Measurements from ENCODE around the gene LSAMP. TPM values are rescaled to one million over a fixed set of nuclear protein-coding genes. Genes with fewer than 3 reads are reported as not detected.

Gene LSAMP
- total and polyA plus RNA-seq, 2 donors = 0.71 to 1.5 TPM

DNA sequence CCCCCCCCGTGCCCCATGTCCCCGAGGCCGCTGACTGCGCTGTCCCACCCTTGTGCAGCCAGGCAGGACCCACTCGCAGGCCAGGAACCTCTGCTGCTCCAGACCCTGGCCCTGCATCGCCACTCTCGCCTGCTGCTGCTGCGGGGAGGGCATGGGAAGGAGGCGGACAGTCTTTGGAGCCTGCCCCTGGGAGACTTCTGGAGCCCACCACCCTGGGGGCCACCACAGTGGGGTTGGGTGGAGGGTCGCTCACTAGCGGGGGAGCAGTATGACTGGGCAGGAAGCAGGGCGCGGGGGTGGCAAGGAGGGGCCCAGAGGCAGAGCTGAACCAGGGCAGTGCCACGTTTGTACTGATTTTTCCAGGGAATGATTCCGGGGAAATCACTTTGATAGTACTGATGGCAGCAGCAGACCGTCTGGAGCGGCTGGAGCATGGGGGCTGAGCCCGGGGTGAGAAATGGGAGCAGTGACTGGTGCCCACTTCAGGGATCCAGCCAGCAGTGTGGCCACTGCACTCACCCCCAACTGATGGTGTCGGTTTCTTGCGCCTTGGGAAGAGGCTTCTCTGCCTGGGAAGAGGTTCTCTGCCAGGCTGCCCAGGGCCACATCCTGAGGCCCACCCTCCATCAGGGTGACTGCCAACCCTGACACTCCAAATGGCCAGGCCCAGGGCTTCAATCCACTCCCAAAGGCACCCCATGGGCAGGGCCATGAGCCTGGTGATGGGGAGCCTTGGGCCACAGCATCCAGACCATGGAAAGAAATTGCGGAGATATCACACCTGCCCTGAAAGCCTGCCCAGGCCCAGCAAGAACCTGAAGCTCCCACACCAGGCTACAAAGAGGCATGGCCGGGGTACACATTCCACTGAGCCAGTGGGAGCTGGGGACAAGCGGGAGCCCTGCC lies 53.7 kb downstream of the LSAMP start:
- no peak for DNase-seq (ENCODE audit: low read depth in 6 of 9, low spot score in 9 of 9)
- no peaks in the 10 kb centered on the region for H3K4me1 ChIP-seq (ENCODE audit: control insufficient read depth in 2 of 2, insufficient read depth in 2 of 2, low read length in 2 of 2)
- H3K27me3 ChIP-seq (ENCODE audit: control insufficient read depth in 2 of 2, insufficient read depth in 1 of 2, low read length in 1 of 2) = no peaks in the 10 kb centered on the region
- no peak overlapping the region for H3K4me3 ChIP-seq (ENCODE audit: low read length in 2 of 2)
- no peaks in the 10 kb centered on the region for H3K36me3 ChIP-seq (ENCODE audit: control insufficient read depth in 2 of 2, insufficient read depth in 2 of 2, low read length in 1 of 2)
- H3K27ac ChIP-seq (ENCODE audit: low read depth in 1 of 2, low read length in 1 of 2) = no peak overlapping the region
- peaks cover 0 to 23% of the 10 kb centered on the region in 2 donors for H3K9me3 ChIP-seq (ENCODE audit: control insufficient read depth in 2 of 2, insufficient read depth in 1 of 2, low read length in 1 of 2)
- WGBS = 94% methylated on average over 23 of the region's 23 CpGs

DNA sequence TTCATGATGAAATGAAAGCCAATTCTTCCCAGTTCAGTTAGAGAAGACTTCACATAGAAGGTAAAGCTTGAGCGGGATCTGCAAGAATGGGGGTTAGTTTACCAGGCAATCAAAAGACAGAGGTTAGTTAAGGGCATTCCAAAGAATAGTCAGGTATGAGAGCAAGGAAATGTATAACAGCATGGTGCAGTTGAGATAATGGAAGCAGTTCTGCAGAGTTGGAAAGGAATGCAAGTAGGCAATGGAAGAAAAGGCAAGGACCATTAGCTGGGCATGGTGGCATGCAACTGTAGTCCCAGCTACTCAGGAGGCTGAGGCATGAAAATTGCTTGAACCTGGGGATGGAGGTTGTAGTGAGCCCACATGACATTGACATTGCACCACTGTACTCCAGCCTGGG lies 55.0 kb downstream of the LSAMP start:
- no peaks in the 10 kb centered on the region for H3K27me3 ChIP-seq (ENCODE audit: control insufficient read depth in 2 of 2, insufficient read depth in 1 of 2, low read length in 1 of 2)
- H3K9me3 ChIP-seq (ENCODE audit: control insufficient read depth in 2 of 2, insufficient read depth in 1 of 2, low read length in 1 of 2) = peaks cover 0 to 23% of the 10 kb centered on the region in 2 donors
- H3K36me3 ChIP-seq (ENCODE audit: control insufficient read depth in 2 of 2, insufficient read depth in 2 of 2, low read length in 1 of 2) = no peaks in the 10 kb centered on the region
- no peak overlapping the region for H3K4me3 ChIP-seq (ENCODE audit: low read length in 2 of 2)
- no peak overlapping the region for H3K27ac ChIP-seq (ENCODE audit: low read depth in 1 of 2, low read length in 1 of 2)
- DNase-seq (ENCODE audit: low read depth in 6 of 9, low spot score in 9 of 9) = no peak
- no peaks in the 10 kb centered on the region for H3K4me1 ChIP-seq (ENCODE audit: control insufficient read depth in 2 of 2, insufficient read depth in 2 of 2, low read length in 2 of 2)
- WGBS = 98% methylated on average over 1 of the region's 1 CpG

DNA sequence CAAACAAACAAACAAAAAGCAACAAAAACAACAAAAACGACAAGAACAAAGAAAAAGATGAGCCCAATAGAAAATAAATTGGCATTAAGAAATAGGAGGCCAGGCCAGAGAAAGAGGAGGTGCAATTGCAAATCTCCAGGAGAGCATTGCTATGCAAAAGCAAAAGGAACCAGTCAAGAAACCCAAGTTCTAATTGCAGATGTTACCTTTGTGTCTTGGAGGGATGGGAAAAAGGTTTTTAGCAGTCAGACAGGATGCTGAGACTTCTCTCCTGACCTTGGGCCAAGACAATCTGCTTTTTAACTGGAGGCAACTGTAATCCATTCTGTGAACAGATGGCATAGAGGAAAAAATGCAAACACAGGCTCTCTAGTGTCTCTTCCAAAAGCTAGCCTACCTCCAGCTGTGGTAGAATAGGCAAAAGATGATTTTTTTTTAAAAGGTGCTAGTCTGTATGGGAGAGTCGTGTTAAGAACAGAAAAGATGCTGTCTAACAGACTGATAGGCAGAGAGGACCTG lies 56.4 kb downstream of the LSAMP start:
- no peak overlapping the region for H3K4me3 ChIP-seq (ENCODE audit: low read length in 2 of 2)
- no peaks in the 10 kb centered on the region for H3K4me1 ChIP-seq (ENCODE audit: control insufficient read depth in 2 of 2, insufficient read depth in 2 of 2, low read length in 2 of 2)
- H3K27ac ChIP-seq (ENCODE audit: low read depth in 1 of 2, low read length in 1 of 2) = no peak overlapping the region
- peaks cover 0 to 23% of the 10 kb centered on the region in 2 donors for H3K9me3 ChIP-seq (ENCODE audit: control insufficient read depth in 2 of 2, insufficient read depth in 1 of 2, low read length in 1 of 2)
- H3K36me3 ChIP-seq (ENCODE audit: control insufficient read depth in 2 of 2, insufficient read depth in 2 of 2, low read length in 1 of 2) = no peaks in the 10 kb centered on the region
- no peaks in the 10 kb centered on the region for H3K27me3 ChIP-seq (ENCODE audit: control insufficient read depth in 2 of 2, insufficient read depth in 1 of 2, low read length in 1 of 2)
- WGBS = 31% methylated on average over 2 of the region's 2 CpGs
- DNase-seq (ENCODE audit: low read depth in 6 of 9, low spot score in 9 of 9) = no peak

DNA sequence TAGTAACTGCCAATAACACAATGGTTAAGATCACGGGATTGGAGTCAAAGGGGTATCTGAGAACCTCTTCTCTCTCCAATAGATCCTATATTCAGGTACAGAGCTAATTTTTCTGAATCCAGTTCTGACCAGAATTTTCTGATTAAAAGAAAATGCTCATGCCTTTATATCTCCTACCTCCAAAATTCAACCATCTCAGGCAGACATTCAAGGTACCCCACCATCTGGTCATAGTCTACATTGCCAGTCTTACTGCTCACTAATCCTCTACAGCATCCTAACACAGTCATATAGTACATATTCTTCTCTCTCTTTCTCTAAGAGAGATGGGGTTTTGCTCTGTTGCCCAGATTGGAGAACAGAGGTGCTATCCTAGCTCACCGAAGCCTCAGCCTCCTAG lies 59.1 kb downstream of the LSAMP start:
- 83% methylated on average over 2 of the region's 2 CpGs for WGBS
- DNase-seq (ENCODE audit: low read depth in 6 of 9, low spot score in 9 of 9) = no peak
- Histone ChIP-seq H3K27me3 (ENCODE audit: control insufficient read depth in 2 of 2, insufficient read depth in 1 of 2, low read length in 1 of 2) (no peaks in the 10 kb centered on the region), H3K4me1 (ENCODE audit: control insufficient read depth in 2 of 2, insufficient read depth in 2 of 2, low read length in 2 of 2) (no peaks in the 10 kb centered on the region), H3K27ac (ENCODE audit: low read depth in 1 of 2, low read length in 1 of 2) (no peak overlapping the region), H3K9me3 (ENCODE audit: control insufficient read depth in 2 of 2, insufficient read depth in 1 of 2, low read length in 1 of 2) (peaks cover 0 to under 1% of the 10 kb centered on the region in 2 donors), H3K4me3 (ENCODE audit: low read length in 2 of 2) (no peak overlapping the region), H3K36me3 (ENCODE audit: control insufficient read depth in 2 of 2, insufficient read depth in 2 of 2, low read length in 1 of 2) (no peaks in the 10 kb centered on the region)

DNA sequence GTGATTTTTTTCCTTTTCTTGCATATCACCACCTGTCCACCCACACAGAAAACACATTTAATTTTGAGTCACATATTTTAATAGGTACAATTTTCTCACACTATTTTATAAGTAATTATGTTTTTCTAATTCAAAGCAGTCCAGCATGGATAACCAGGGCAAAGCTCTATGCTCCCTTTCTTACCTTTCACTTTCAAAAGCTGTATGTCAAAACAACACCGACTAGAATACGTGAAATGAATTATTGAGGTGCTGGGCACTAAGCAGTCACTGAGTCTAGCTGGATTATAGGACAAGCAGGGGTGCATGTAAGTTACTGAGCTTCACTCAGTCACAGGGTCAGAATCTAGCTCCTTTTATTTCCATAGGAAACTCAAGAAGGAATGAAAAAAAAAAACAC lies 60.6 kb downstream of the LSAMP start:
- no peak overlapping the region for H3K4me3 ChIP-seq (ENCODE audit: low read length in 2 of 2)
- no peak for DNase-seq (ENCODE audit: low read depth in 6 of 9, low spot score in 9 of 9)

DNA sequence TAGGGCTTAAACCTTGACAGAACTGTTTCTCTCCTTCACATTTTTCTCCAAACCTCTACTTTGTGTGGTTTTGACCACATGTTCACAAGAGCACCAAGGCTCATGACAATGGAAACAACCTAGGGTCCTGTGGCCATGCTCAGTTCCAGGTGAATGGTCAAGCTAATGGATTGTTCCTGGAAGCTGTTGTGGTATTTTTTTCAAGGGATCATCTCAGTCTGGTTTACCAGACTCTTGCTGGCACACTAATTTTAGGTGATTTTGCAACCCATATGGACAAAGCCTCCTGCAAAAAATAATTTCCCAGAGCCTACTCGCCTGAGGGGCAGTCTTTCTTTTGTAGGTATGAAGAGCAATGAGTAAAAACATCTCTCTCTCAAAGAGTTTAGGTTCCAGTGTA lies 67.2 kb downstream of the LSAMP start:
- Histone ChIP-seq H3K27me3 (ENCODE audit: control insufficient read depth in 2 of 2, insufficient read depth in 1 of 2, low read length in 1 of 2) (no peaks in the 10 kb centered on the region), H3K27ac (ENCODE audit: low read depth in 1 of 2, low read length in 1 of 2) (no peak overlapping the region), H3K4me3 (ENCODE audit: low read length in 2 of 2) (no peak overlapping the region), H3K36me3 (ENCODE audit: control insufficient read depth in 2 of 2, insufficient read depth in 2 of 2, low read length in 1 of 2) (no peaks in the 10 kb centered on the region), H3K4me1 (ENCODE audit: control insufficient read depth in 2 of 2, insufficient read depth in 2 of 2, low read length in 2 of 2) (no peaks in the 10 kb centered on the region), H3K9me3 (ENCODE audit: control insufficient read depth in 2 of 2, insufficient read depth in 1 of 2, low read length in 1 of 2) (no peaks in the 10 kb centered on the region)
- WGBS = 73% methylated on average over 1 of the region's 1 CpG
- no peak for DNase-seq (ENCODE audit: low read depth in 6 of 9, low spot score in 9 of 9)

More for the DNA sequence above, 60.6 kb downstream of the LSAMP start:
- no peak overlapping the region for H3K27ac ChIP-seq (ENCODE audit: low read depth in 1 of 2, low read length in 1 of 2)
- no peaks in the 10 kb centered on the region for H3K4me1 ChIP-seq (ENCODE audit: control insufficient read depth in 2 of 2, insufficient read depth in 2 of 2, low read length in 2 of 2)
- no peaks in the 10 kb centered on the region for H3K27me3 ChIP-seq (ENCODE audit: control insufficient read depth in 2 of 2, insufficient read depth in 1 of 2, low read length in 1 of 2)
- no peaks in the 10 kb centered on the region for H3K36me3 ChIP-seq (ENCODE audit: control insufficient read depth in 2 of 2, insufficient read depth in 2 of 2, low read length in 1 of 2)
- H3K9me3 ChIP-seq (ENCODE audit: control insufficient read depth in 2 of 2, insufficient read depth in 1 of 2, low read length in 1 of 2) = no peaks in the 10 kb centered on the region
- 90% methylated on average over 2 of the region's 2 CpGs for WGBS

DNA sequence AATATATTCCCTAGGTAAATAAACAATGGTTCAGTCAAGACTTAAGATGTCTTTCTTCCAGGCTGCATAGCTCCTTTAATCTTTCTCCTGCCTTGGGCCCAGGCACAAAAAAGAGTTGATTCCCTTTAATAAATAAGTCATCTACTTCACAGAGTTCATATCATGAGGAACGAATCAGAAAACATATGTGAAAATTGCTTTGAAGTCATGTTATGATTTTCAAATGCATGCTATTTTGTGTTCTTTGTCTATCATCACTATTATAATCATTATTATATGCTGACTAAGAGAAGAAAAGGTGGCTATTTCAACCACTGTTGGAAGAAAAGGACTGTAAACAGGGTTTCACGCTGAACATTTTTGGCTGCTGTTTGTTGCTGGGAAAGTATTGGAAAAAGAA lies 70.4 kb downstream of the LSAMP start:
- no peak for DNase-seq (ENCODE audit: low read depth in 6 of 9, low spot score in 9 of 9)
- Histone ChIP-seq H3K9me3 (ENCODE audit: control insufficient read depth in 2 of 2, insufficient read depth in 1 of 2, low read length in 1 of 2) (no peaks in the 10 kb centered on the region), H3K27me3 (ENCODE audit: control insufficient read depth in 2 of 2, insufficient read depth in 1 of 2, low read length in 1 of 2) (no peaks in the 10 kb centered on the region), H3K27ac (ENCODE audit: low read depth in 1 of 2, low read length in 1 of 2) (no peak overlapping the region), H3K4me1 (ENCODE audit: control insufficient read depth in 2 of 2, insufficient read depth in 2 of 2, low read length in 2 of 2) (no peaks in the 10 kb centered on the region), H3K36me3 (ENCODE audit: control insufficient read depth in 2 of 2, insufficient read depth in 2 of 2, low read length in 1 of 2) (no peaks in the 10 kb centered on the region), H3K4me3 (ENCODE audit: low read length in 2 of 2) (no peak overlapping the region)
- 87% methylated on average over 2 of the region's 2 CpGs for WGBS

DNA sequence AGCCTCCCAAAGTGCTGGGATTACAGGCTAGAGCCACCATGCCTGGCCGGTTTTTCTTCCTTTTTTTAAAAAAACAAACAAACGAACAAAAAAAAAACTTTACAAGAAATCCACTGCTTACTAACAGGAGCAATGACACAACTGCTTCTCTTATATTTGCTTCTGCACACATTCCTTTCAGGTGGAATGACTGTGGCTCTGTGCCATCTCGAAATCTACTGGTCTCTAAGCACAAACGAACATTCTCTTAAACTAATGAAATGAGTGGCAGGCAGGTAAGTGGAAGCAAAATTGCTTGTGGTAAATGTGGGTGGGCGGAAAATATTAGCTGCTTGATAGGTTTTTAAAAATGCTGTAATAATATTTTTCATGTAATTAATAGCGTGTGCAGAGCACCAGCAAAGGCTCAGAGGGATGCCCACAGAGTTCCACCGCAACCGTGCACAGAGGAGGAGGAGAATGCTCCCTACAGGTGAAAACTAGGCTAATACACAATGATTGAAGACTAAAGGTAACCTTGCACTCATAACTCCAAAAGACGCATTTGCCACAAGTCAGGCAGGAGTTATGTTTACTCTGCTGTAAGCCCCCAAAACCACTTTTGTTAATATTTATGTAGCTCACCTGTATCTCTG lies 77.4 kb downstream of the LSAMP start:
- WGBS = 86% methylated on average over 9 of the region's 9 CpGs
- H3K36me3 ChIP-seq (ENCODE audit: control insufficient read depth in 2 of 2, insufficient read depth in 2 of 2, low read length in 1 of 2) = no peaks in the 10 kb centered on the region
- DNase-seq (ENCODE audit: low read depth in 6 of 9, low spot score in 9 of 9) = no peak
- H3K4me1 ChIP-seq (ENCODE audit: control insufficient read depth in 2 of 2, insufficient read depth in 2 of 2, low read length in 2 of 2) = no peaks in the 10 kb centered on the region
- H3K27ac ChIP-seq (ENCODE audit: low read depth in 1 of 2, low read length in 1 of 2) = no peak overlapping the region
- H3K27me3 ChIP-seq (ENCODE audit: control insufficient read depth in 2 of 2, insufficient read depth in 1 of 2, low read length in 1 of 2) = no peaks in the 10 kb centered on the region
- H3K9me3 ChIP-seq (ENCODE audit: control insufficient read depth in 2 of 2, insufficient read depth in 1 of 2, low read length in 1 of 2) = peaks cover 0 to 4% of the 10 kb centered on the region in 2 donors
- H3K4me3 ChIP-seq (ENCODE audit: low read length in 2 of 2) = no peak overlapping the region

DNA sequence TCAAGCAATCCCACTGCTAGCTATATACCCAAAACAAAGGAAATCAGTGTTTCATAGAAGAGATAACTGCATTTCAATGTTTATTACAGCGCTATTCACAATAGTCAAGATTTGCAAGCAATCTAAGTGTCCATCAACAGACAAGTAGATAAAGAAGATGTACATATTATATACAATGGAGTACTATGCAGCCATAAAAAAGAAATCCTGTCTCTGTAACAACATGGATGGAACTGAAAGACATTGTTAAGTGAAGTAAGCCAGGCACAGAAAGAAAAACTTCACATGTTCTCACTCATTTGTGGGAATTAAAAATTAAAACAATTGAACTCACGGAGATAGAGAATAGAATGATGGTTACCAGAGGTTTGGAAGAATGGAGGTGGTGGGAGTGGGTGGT lies 89.2 kb downstream of the LSAMP start:
- no peaks in the 10 kb centered on the region for H3K36me3 ChIP-seq (ENCODE audit: control insufficient read depth in 2 of 2, insufficient read depth in 2 of 2, low read length in 1 of 2)
- no peak overlapping the region for H3K27ac ChIP-seq (ENCODE audit: low read depth in 1 of 2, low read length in 1 of 2)
- no peaks in the 10 kb centered on the region for H3K4me1 ChIP-seq (ENCODE audit: control insufficient read depth in 2 of 2, insufficient read depth in 2 of 2, low read length in 2 of 2)
- WGBS = 96% methylated on average over 2 of the region's 2 CpGs
- H3K27me3 ChIP-seq (ENCODE audit: control insufficient read depth in 2 of 2, insufficient read depth in 1 of 2, low read length in 1 of 2) = no peaks in the 10 kb centered on the region
- no peak for DNase-seq (ENCODE audit: low read depth in 6 of 9, low spot score in 9 of 9)
- H3K9me3 ChIP-seq (ENCODE audit: control insufficient read depth in 2 of 2, insufficient read depth in 1 of 2, low read length in 1 of 2) = no peaks in the 10 kb centered on the region
- no peak overlapping the region for H3K4me3 ChIP-seq (ENCODE audit: low read length in 2 of 2)
